Measurements from ENCODE around the gene ACBD4. TPM values are rescaled to one million over a fixed set of nuclear protein-coding genes. Genes with fewer than 3 reads are reported as not detected.

Gene ACBD4
- total RNA-seq, 4 donors from 2014 or later = 2.2 to 3.2 (median 2.5) TPM

DNA sequence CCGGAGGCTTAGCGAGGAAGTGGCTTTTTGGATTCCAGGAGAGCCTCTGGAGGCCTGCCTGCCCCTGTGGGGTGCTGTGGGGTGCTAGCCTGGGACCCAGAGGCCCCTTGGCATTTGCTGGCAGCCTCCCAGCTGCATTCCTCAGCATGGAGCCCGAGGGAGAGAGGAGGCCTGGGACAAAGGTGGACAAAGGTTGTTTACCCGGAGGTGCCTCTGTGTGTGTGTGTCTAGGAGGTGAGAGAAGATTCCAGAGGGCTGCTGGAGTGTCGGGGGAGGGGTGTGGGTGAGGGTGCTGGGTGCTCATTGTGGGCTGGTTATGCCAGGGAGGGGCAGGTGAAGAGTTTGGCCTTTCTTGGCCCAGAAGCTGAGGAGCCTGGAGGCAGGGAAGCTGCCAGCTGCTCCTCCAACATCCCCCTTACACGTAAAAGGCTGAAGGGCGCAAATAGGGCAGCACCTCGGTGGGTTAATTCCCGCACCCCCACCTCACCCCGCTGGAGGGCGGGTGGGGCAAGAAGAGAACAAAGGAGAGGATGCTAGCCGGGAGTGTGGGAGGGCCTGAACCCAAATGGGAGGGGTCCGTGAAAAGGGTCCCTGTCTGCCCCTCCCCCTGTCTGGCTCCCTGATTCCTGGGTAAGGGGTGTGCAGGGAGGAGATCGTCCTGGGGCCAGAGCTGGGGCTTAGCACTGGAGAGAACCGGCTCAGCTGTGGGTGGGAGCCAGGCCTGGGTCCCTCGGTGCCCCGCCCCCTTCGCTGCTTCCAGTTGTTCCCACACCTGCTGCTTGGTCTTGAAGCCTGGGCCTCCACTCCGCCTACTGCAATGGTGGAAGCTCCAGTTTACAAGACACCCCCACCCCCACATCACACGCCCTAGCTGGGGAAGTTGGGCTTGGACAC lies 36.1 kb downstream of the ACBD4 start:
- ATAC-seq (peak; percentile 46 to 57), DNase-seq (peak; percentile 70 to 82)
- no peaks in the 10 kb centered on the region for H3K9me3 ChIP-seq
- peaks cover 38 to 52% of the 10 kb centered on the region in 2 donors for H3K4me1 ChIP-seq
- intact Hi-C loops (cut with DNase I; ENCODE audit: low total_unique reads) (no loop called here), in situ Hi-C loops (cut with MboI; ENCODE audit: low sequenced_read_pairs in 4 of 4) (loop anchor here in 1 of 4 donors (25.0 kb wide), 1 partner anchor 109 kb away; the partner anchor contains the start of genes DCAKD and NMT1)
- no peaks in the 10 kb centered on the region for H3K27me3 ChIP-seq
- peaks cover 0 to 7% of the 10 kb centered on the region in 2 donors for H3K36me3 ChIP-seq
- peak overlapping the region; percentile 88 to 99 (median 94) for H3K27ac ChIP-seq
- peak overlapping the region; percentile 40 to 52 (median 46) for H3K4me3 ChIP-seq
- TF ChIP-seq, protein P1, sequence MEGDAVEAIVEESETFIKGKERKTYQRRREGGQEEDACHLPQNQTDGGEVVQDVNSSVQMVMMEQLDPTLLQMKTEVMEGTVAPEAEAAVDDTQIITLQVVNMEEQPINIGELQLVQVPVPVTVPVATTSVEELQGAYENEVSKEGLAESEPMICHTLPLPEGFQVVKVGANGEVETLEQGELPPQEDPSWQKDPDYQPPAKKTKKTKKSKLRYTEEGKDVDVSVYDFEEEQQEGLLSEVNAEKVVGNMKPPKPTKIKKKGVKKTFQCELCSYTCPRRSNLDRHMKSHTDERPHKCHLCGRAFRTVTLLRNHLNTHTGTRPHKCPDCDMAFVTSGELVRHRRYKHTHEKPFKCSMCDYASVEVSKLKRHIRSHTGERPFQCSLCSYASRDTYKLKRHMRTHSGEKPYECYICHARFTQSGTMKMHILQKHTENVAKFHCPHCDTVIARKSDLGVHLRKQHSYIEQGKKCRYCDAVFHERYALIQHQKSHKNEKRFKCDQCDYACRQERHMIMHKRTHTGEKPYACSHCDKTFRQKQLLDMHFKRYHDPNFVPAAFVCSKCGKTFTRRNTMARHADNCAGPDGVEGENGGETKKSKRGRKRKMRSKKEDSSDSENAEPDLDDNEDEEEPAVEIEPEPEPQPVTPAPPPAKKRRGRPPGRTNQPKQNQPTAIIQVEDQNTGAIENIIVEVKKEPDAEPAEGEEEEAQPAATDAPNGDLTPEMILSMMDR (IDR thresholded peaks at IDR 0.05 in 4 of 5, conservative IDR thresholded peaks at IDR 0.05 in 1 of 5) = no peak
- TF ChIP-seq POLR2A (IDR thresholded peaks at IDR 0.05) = peak in 1 of 2 donors; percentile 21

- in situ Hi-C loops (cut with MboI; ENCODE audit: low sequenced_read_pairs in 4 of 4) = loop anchor here in 1 of 4 donors (25.0 kb wide), 1 partner anchor 110 kb away; the partner anchor contains the start of genes DCAKD and NMT1
- ATAC-seq = peak in 1 of 2 donors; percentile 1
Observed at GRCh38 chr17:45172232-45172540, 36.7 kb downstream of the ACBD4 start.

DNA sequence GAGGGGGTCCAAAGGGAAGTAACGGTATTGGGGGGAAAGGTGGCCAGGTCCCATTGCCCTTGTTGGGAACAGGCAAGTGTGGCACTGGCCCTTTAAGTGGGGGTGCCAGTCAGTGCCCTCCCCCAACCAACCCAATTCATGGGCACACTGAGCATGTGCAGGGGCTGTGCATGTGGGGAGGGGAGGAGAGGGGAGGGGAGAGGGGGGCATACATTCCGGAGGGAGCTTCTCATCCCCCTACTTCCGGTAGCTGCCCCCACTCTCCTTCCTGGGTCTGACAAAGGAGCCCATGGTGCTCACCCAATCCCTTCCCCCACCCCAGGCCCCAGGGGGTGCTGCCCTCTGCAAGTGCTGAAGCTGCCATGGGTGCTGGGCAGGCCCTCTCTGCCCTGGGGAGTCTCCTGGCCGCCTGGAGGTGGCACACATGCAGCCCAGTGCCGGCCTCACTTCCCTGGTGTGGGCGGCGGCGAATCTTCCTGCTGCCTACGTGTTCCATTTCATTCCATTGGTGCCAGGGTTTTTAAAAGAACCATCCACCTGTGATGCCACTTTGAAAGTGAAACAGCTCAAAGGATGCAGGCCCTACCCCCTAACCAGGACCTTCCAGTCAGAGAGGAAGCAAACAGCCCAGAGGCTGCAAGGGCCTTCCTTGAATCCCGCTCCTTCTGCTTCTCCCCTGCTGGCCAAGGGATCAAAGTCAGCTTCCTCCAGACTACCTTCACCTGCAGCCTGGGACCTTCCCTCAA lies 37.2 kb downstream of the ACBD4 start:
- DNase-seq (peak; percentile 63 to 85), ATAC-seq (peak; percentile 62 to 69)
- Histone ChIP-seq H3K27me3 (no peaks in the 10 kb centered on the region), H3K36me3 (peaks cover 0 to 7% of the 10 kb centered on the region in 2 donors), H3K4me3 (peak overlapping the region; percentile 40 to 52 (median 46)), H3K27ac (peak overlapping the region; percentile 88 to 99 (median 94)), H3K9me3 (no peaks in the 10 kb centered on the region), H3K4me1 (peaks cover 42 to 53% of the 10 kb centered on the region in 2 donors)
- TF ChIP-seq, protein P1 (IDR thresholded peaks at IDR 0.05 in 4 of 5, conservative IDR thresholded peaks at IDR 0.05 in 1 of 5) = peak in 2 of 5 experiments; percentile 20 to 22
- no peak for TF ChIP-seq POLR2A (IDR thresholded peaks at IDR 0.05)
- intact Hi-C loops (cut with DNase I; ENCODE audit: low total_unique reads) (no loop called here), in situ Hi-C loops (cut with MboI; ENCODE audit: low sequenced_read_pairs in 4 of 4) (loop anchor here in 1 of 4 donors (25.0 kb wide), 1 partner anchor 110 kb away; the partner anchor contains the start of genes DCAKD and NMT1)

More at GRCh38 chr17:45172232-45172540, 36.7 kb downstream of the ACBD4 start:
- peaks cover 0 to 7% of the 10 kb centered on the region in 2 donors for H3K36me3 ChIP-seq
- intact Hi-C loops (cut with DNase I; ENCODE audit: low total_unique reads) = no loop called here
- no peak for TF ChIP-seq POLR2A (IDR thresholded peaks at IDR 0.05)
- TF ChIP-seq, protein P1 (IDR thresholded peaks at IDR 0.05 in 4 of 5, conservative IDR thresholded peaks at IDR 0.05 in 1 of 5) = no peak
- no peak for DNase-seq
- peak overlapping the region; percentile 40 to 52 (median 46) for H3K4me3 ChIP-seq
- H3K9me3 ChIP-seq = no peaks in the 10 kb centered on the region
- H3K27ac ChIP-seq = peak overlapping the region; percentile 88 to 99 (median 94)
- H3K27me3 ChIP-seq = no peaks in the 10 kb centered on the region
- peaks cover 41 to 53% of the 10 kb centered on the region in 2 donors for H3K4me1 ChIP-seq

GRCh38 chr17:45175759-45176115 lies 40.2 kb downstream of the ACBD4 start:
- H3K9me3 ChIP-seq = no peaks in the 10 kb centered on the region
- no peak overlapping the region for H3K4me3 ChIP-seq
- TF ChIP-seq, protein P1 (IDR thresholded peaks at IDR 0.05 in 4 of 5, conservative IDR thresholded peaks at IDR 0.05 in 1 of 5) = no peak
- no peak for TF ChIP-seq POLR2A (IDR thresholded peaks at IDR 0.05)
- H3K4me1 ChIP-seq = peaks cover 38 to 43% of the 10 kb centered on the region in 2 donors
- DNase-seq (no peak), ATAC-seq (no peak)
- in situ Hi-C loops (cut with MboI; ENCODE audit: low sequenced_read_pairs in 4 of 4) (no loop called here), intact Hi-C loops (cut with DNase I; ENCODE audit: low total_unique reads) (loop anchor here (2.0 kb wide), 1 partner anchor 19 kb away; no protein-coding TSS in a partner anchor)
- H3K36me3 ChIP-seq = no peaks in the 10 kb centered on the region
- H3K27ac ChIP-seq = peak overlapping the region; percentile 20 to 71 (median 56)
- H3K27me3 ChIP-seq = no peaks in the 10 kb centered on the region

Measured in gastrocnemius medialis (tissue), 4 donors.